Neutrophil (primary cell): ENCODE data around the gene RNF13.

ENCODE experiments used
- H3K27ac ChIP-seq: fragments of 200-600 bp; sonication (generic); 2 replicates; pipeline ENCODE4 v1.5.1; 2016; ENCODE audit warnings: mild to moderate bottlenecking, moderate library complexity
- H3K27me3 ChIP-seq: fragments of 200-600 bp; sonication (generic); 2 replicates; pipeline ENCODE4 v1.6.0; 2016; ENCODE audit warnings: mild to moderate bottlenecking
- H3K36me3 ChIP-seq: fragments of 200-600 bp; sonication (generic); 2 replicates; pipeline ENCODE4 v1.5.1; 2017
- H3K4me1 ChIP-seq, 2 experiments: fragments of 200-600 bp in 1 of 2; sonication (generic) in 1 of 2; 1 replicate in 1 of 2; 2 replicates in 1 of 2; pipeline versions ENCODE4 v1.5.1 to v1.6.1; 2013 to 2016; ENCODE audit warnings: low read depth in 1 of 2, low read length in 1 of 2, mild to moderate bottlenecking in 1 of 2, moderate library complexity in 1 of 2; ENCODE audit not compliant: control insufficient read depth in 1 of 2, insufficient read depth in 1 of 2
- H3K4me3 ChIP-seq, 2 experiments: fragments of 200-600 bp in 1 of 2; sonication (generic) in 1 of 2; 1 replicate in 1 of 2; 2 replicates in 1 of 2; pipeline ENCODE4 v1.5.1; 2013 to 2016; ENCODE audit warnings: low read depth in 1 of 2, low read length in 1 of 2, mild to moderate bottlenecking in 1 of 2, moderate library complexity in 1 of 2
- H3K9me3 ChIP-seq: fragments of 200-600 bp; sonication (generic); 2 replicates; pipeline ENCODE4 v1.5.1; 2016
- TF ChIP-seq, protein P1 (sequence below): fragments of 200-600 bp; sonication (generic); IDR thresholded peaks from 2 replicates; pipeline ENCODE4 v1.5.1; 2016; ENCODE audit warnings: antibody characterized with exemption

Gene RNF13

DNA sequence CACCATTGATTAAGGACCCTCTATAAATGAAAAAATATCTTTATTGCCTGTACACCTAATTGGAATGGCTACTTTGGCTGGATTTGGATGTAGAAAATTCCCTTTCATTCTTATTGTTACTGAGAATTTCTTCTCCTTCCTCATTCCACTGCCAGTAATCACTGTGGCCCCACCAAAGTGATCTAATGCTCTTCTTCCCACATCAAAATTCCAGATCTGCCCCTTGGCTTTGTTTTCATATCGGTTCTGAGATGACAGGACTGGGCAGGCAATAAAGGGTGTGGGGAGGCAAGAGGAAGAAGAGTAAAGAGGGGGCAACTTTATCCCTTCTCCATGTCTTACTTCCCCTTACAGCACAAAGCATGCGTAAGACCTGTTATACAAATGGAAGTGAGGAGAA lies 22.7 kb upstream of the RNF13 start:
- Histone ChIP-seq H3K36me3 (no peaks in the 10 kb centered on the region), H3K27me3 (no peaks in the 10 kb centered on the region), H3K27ac (no peak overlapping the region), H3K4me1 (no peaks in the 10 kb centered on the region), H3K9me3 (no peaks in the 10 kb centered on the region), H3K4me3 (no peak overlapping the region)
- TF ChIP-seq, protein P1, sequence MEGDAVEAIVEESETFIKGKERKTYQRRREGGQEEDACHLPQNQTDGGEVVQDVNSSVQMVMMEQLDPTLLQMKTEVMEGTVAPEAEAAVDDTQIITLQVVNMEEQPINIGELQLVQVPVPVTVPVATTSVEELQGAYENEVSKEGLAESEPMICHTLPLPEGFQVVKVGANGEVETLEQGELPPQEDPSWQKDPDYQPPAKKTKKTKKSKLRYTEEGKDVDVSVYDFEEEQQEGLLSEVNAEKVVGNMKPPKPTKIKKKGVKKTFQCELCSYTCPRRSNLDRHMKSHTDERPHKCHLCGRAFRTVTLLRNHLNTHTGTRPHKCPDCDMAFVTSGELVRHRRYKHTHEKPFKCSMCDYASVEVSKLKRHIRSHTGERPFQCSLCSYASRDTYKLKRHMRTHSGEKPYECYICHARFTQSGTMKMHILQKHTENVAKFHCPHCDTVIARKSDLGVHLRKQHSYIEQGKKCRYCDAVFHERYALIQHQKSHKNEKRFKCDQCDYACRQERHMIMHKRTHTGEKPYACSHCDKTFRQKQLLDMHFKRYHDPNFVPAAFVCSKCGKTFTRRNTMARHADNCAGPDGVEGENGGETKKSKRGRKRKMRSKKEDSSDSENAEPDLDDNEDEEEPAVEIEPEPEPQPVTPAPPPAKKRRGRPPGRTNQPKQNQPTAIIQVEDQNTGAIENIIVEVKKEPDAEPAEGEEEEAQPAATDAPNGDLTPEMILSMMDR, result no peak

DNA sequence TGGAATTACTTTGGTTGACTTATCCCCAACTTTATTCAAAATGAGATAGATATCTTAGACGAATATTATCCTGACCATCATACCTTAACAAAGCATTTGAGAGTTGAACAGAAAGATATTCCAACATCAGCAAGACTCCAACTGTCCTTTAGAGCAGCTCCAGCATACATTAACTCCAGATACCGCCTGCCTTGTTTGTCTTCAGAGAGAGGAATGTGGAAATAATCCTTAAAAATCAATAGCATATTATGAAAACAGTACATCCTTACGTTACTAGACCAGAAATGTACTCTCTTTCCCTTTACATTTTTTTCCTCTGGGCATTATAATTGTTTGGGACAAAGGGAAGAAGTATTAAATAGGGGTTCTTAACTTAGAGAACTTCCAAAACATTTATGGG lies 22.3 kb upstream of the RNF13 start:
- TF ChIP-seq, protein P1, result no peak
- no peaks in the 10 kb centered on the region for H3K9me3 ChIP-seq
- no peaks in the 10 kb centered on the region for H3K4me1 ChIP-seq
- no peak overlapping the region for H3K4me3 ChIP-seq
- no peaks in the 10 kb centered on the region for H3K36me3 ChIP-seq
- no peak overlapping the region for H3K27ac ChIP-seq
- no peaks in the 10 kb centered on the region for H3K27me3 ChIP-seq

DNA sequence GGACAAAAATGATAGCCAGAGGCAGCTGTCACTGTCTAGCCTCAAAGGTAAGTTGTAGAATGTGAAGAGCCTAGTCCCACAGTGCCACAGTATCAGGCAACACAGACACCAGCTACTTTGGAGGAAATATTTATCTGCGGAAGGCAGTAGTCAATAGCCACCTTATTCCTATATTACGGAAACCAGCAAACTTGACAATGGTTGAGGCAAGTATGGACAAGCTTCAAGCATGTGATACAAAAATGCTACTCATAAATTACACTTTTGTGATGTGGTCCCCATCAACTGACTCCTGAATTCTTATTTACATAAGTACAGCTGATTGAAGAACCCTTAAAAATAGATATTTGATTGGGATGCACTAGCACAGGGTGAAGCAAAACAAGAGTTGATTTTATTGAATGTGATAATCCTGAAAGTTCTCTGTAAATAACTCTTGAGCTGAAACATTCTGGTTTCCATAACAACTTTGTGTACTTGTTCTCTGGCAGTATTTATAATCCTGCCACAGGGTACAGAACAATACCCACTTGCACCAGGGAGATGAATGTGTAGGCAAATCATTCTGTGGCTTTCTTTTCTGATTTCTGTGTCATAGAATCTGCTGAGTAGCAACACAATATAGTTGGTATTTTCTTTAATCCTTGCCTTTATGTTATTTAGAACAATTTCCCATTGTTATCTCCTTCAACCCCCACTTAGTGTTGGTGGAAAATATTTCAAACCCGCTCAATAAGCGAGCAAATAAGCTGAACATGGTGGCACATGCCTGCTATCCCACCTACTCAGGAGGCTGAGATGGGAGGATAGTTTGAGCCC lies 20.4 kb upstream of the RNF13 start, which contains the start of gene ANKUB1:
TSS of gene ANKUB1 (minus strand) at position 103 of the 819 bp plus-strand sequence. CDS start 188 bp downstream, outside the sequence.
- no peaks in the 10 kb centered on the region for H3K27me3 ChIP-seq
- no peaks in the 10 kb centered on the region for H3K4me1 ChIP-seq
- no peaks in the 10 kb centered on the region for H3K9me3 ChIP-seq
- TF ChIP-seq, protein P1, result no peak
- no peak within 1 kb of the TSS for H3K4me3 ChIP-seq
- H3K27ac ChIP-seq, result no peak within 1 kb of the TSS
- H3K36me3 ChIP-seq, result no peaks in the 10 kb centered on the region

DNA sequence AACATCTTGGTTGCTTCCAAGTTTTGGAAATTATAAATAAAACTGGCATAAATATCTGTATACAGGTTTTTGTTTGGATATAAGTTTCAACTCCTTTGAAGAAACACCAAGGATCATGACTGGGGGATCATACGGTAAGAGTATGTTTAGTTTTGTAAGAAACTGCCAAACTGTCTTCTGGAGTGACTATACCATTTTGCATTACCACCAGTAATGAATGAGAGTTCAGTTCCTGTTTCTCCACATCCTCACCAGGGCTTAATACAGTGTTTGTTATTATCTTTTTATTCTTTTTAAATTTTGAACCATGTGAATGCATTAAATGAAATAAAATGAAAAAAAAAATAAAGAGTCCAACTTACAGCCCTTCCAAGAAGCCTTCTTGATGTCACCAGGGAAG lies 17.0 kb upstream of the RNF13 start:
- Histone ChIP-seq H3K36me3 (no peaks in the 10 kb centered on the region), H3K4me1 (no peaks in the 10 kb centered on the region)
- TF ChIP-seq, protein P1, result no peak

DNA sequence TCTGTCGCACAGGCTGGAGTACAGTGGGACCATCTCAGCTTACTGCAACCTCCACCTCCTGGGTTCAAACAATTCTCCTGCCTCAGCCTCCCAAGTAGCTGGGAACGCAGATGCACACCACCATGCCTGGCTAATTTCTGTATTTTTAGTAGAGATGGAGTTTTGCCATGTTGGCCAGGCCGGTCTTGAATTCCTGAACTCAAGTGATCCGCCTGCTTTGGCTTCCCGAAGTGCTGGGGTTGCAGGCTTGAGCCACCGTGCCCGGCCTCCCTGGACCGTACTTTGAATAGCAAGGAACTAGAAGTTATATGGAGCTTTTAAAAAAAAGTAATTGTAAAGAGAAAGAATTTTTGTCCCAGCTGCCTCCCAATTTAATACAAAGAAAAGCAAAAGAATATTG lies 12.3 kb upstream of the RNF13 start:
- no peaks in the 10 kb centered on the region for H3K4me1 ChIP-seq
- no peaks in the 10 kb centered on the region for H3K9me3 ChIP-seq
- no peaks in the 10 kb centered on the region for H3K36me3 ChIP-seq
- TF ChIP-seq, protein P1, result no peak
- H3K27me3 ChIP-seq, result no peaks in the 10 kb centered on the region
- H3K4me3 ChIP-seq, result no peak overlapping the region
- H3K27ac ChIP-seq, result no peak overlapping the region

More for the DNA sequence above, 17.0 kb upstream of the RNF13 start:
- Histone ChIP-seq H3K27me3 (no peaks in the 10 kb centered on the region), H3K4me3 (no peak overlapping the region), H3K9me3 (no peaks in the 10 kb centered on the region), H3K27ac (no peak overlapping the region)
